Naive thymus-derived CD4-positive, alpha-beta T cell (primary cell): ENCODE results near the gene ARHGAP9. TPM values are rescaled to one million over a fixed set of nuclear protein-coding genes. Genes with fewer than 3 reads are reported as not detected.
A peak's percentile ranks its signal among the peaks of the same experiment; 100 is the strongest.

Experiments
- ATAC-seq: fragments of 150-1000 bp; cut with Tn5 transposase; 2 replicates; pipeline ENCODE4 v1.10.0; 2021; ENCODE audit warnings: mild to moderate bottlenecking, moderate library complexity
- CTCF ChIA-PET: fragments of 350-600 bp; sonication (Branson Sonifier 250); formaldehyde crosslinking; loops from one replicate; lab custom pipeline; 2021; ENCODE audit warnings: antibody characterized with exemption; lab: Charles Lee
- POLR2A ChIA-PET: fragments of 350-600 bp; sonication (Branson Sonifier 250); formaldehyde crosslinking; loops from one replicate; lab custom pipeline; 2021; ENCODE audit warnings: antibody characterized with exemption, inconsistent platforms; lab: Charles Lee
- DNase-seq, 9 donors: peaks; one replicate each; pipeline versions ENCODE4 v3.0.0 to v3.0.0-alpha.2; 2020 to 2022; ENCODE audit warnings: mixed read lengths in 1 of 9
- H3K27ac ChIP-seq: one replicate; pipeline ENCODE4 v1.7.0; 2013; ENCODE audit warnings: mild to moderate bottlenecking, low read depth, low read length, moderate library complexity
- H3K27me3 ChIP-seq, 2 donors: one replicate each; pipeline ENCODE4 v1.7.0; 2013; ENCODE audit warnings: low read length in 2 of 2, mild to moderate bottlenecking in 2 of 2, moderate library complexity in 2 of 2; ENCODE audit not compliant: control insufficient read depth in 2 of 2, insufficient read depth in 2 of 2
- H3K36me3 ChIP-seq, 3 experiments: 1 replicate in 2 of 3; 2 replicates in 1 of 3; pipeline ENCODE4 v1.7.0; 2013; ENCODE audit warnings: low read length in 3 of 3, mild to moderate bottlenecking in 3 of 3, moderate library complexity in 1 of 3; ENCODE audit not compliant: insufficient read depth in 3 of 3, control insufficient read depth in 2 of 3
- H3K4me1 ChIP-seq, 2 donors: one replicate each; pipeline ENCODE4 v1.7.0; 2013; ENCODE audit warnings: low read length in 2 of 2, mild to moderate bottlenecking in 2 of 2, moderate library complexity in 1 of 2; ENCODE audit not compliant: control insufficient read depth in 2 of 2, insufficient read depth in 2 of 2
- H3K4me3 ChIP-seq: 2 replicates; pipeline ENCODE4 v1.7.0; 2013; ENCODE audit warnings: mild to moderate bottlenecking, low read length
- H3K9me3 ChIP-seq, 3 experiments: 1 replicate in 2 of 3; 2 replicates in 1 of 3; pipeline ENCODE4 v1.7.0; 2013; ENCODE audit warnings: low read length in 3 of 3; ENCODE audit not compliant: control insufficient read depth in 2 of 3
- H3K27ac Mint-ChIP-seq, 9 donors: one replicate each; pipeline ENCODE4 v1.8.0; 2020 to 2022; ENCODE audit warnings: mixed read lengths in 9 of 9, mild to moderate bottlenecking in 8 of 9, moderate library complexity in 5 of 9, inconsistent platforms in 2 of 9
- H3K27me3 Mint-ChIP-seq, 5 donors: one replicate each; pipeline ENCODE4 v1.8.0; 2021 to 2022; ENCODE audit warnings: mixed read lengths in 5 of 5, mild to moderate bottlenecking in 1 of 5
- H3K36me3 Mint-ChIP-seq, 5 donors: one replicate each; pipeline ENCODE4 v1.8.0; 2020 to 2022; ENCODE audit warnings: mixed read lengths in 5 of 5, mild to moderate bottlenecking in 3 of 5, inconsistent platforms in 1 of 5
- H3K4me1 Mint-ChIP-seq, 7 donors: one replicate each; pipeline ENCODE4 v1.8.0; 2020 to 2022; ENCODE audit warnings: mixed read lengths in 7 of 7, mild to moderate bottlenecking in 3 of 7, inconsistent platforms in 1 of 7
- H3K4me3 Mint-ChIP-seq, 10 donors: one replicate each; pipeline ENCODE4 v1.8.0; 2020 to 2022; ENCODE audit warnings: mild to moderate bottlenecking in 10 of 10, mixed read lengths in 10 of 10, moderate library complexity in 6 of 10, inconsistent platforms in 2 of 10
- H3K9me3 Mint-ChIP-seq, 11 donors: one replicate each; pipeline ENCODE4 v1.8.0; 2020 to 2022; ENCODE audit warnings: mixed read lengths in 11 of 11, mild to moderate bottlenecking in 4 of 11, inconsistent platforms in 1 of 11, moderate library complexity in 1 of 11
- intact Hi-C, 2 donors: fragments of 100-400 bp; cut with micrococcal nuclease; formaldehyde crosslinking; loops; one replicate each; pipeline ENCODE4 v1.15.1; 2023
- polyA plus RNA-seq, 2 donors: library from polyadenylated mRNA; unstranded; fragments of 300-500 nt; fragmentation: Illumina TruSeq; gene quantifications; one replicate each; pipeline ENCODE4 v1.2.3, GENCODE V29; 2021
- total RNA-seq, 6 experiments: library from RNA in 5 of 6; stranded (reverse) in 5 of 6; gene quantifications; 1 replicate in 5 of 6; 2 replicates in 1 of 6; pipeline ENCODE4 v1.2.3 and lab custom pipeline; 2021 to 2026

ARHGAP9 gene
- total and polyA plus RNA-seq, 7 experiments from 2014 or later = 198 to 366 (median 329) TPM

DNA sequence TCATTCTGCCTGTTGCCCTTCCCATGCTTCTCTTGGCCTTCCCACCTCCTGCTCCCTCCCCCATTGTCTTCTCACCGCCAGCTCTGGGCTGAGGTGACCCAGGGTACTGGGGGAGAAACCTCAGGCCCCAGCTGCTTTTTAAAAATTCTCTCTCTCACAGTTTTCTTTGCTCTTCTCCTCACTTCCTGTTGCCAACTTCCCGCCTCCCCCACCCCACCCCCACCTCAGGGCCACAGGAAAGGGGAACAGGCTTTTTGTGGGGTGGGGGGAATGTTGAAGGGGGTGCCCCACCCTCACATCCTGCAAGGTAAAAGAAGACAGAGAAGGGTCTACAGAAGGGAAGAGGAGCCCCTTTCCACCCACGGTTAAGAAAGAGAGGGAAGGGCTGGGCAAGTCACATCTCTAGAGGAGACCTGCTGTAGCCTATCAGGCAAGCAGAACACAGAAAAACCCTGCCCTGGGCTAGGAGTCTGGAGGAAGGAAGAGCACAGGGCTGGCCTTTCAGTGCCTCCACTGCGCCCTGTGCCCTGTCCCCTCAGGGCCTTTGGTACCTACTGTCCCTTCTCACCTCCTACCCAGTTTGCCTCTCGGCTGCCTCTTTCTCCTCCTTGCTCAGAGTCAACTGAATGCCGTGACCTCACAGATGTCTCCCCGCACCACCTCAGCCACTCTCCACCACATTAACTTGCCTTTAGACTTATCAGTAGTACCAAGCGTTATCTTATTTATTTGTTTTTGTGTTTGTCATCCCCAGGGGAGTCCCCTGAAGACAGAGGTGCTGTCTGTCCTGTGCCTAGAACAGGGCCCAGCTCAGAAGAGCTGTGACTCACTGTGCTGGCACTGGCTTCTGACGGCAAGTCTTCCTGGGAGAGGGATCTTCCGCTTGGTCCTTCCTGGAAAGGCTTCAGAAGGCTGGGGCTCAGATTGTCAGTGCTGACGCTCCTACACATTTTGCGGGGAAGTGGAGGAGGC is 1.7 kb downstream of the ARHGAP9 start:
- peaks cover 56 to 66% of the 10 kb centered on the region in 2 donors for H3K4me1 ChIP-seq
- Mint-ChIP-seq H3K4me1 (peaks cover 61 to 78% (median 71%) of the 10 kb centered on the region in 7 donors), H3K36me3 (peaks cover 6 to 32% (median 20%) of the 10 kb centered on the region in 5 donors), H3K4me3 (peak overlapping the region; percentile 84 to 100 (median 98)), H3K27ac (peak overlapping the region; percentile 97 to 100 (median 100)), H3K27me3 (no peaks in the 10 kb centered on the region), H3K9me3 (peaks cover 0 to 2% (median 0%) of the 10 kb centered on the region in 11 donors)
- DNase-seq = peak in 8 of 9 donors; percentile 49 to 76 (median 69)
- no peaks in the 10 kb centered on the region for H3K9me3 ChIP-seq
- intact Hi-C loops = loop anchor here (1.0 to 5.0 kb wide), 11 partner anchors 9 to 391 kb away; partner anchors contain the start of genes NAB2 (in 2 of the 2), OS9 (in 2 of the 2), CDK4 (in 1 of the 2) and DCTN2 (in 1 of the 2)
- ATAC-seq = peak; percentile 62
- H3K27me3 ChIP-seq = no peaks in the 10 kb centered on the region
- POLR2A ChIA-PET = interaction anchor here (0.5 to 5.9 kb wide), 17 partner anchors 9 to 1548 kb away, joined by 3 to 81 read pairs (median 4); partner anchors contain the start of genes DCTN2, DDIT3, GLI1 and MARS1
- peaks cover 14 to 26% (median 20%) of the 10 kb centered on the region in 3 experiments for H3K36me3 ChIP-seq
- peak overlapping the region; percentile 94 for H3K27ac ChIP-seq
- peak overlapping the region; percentile 95 for H3K4me3 ChIP-seq
- CTCF ChIA-PET = interaction anchor here (0.9 to 9.6 kb wide), 11 partner anchors 8 to 234 kb away, joined by 3 to 101 read pairs (median 4); partner anchors contain the start of genes GLI1 and INHBE

DNA sequence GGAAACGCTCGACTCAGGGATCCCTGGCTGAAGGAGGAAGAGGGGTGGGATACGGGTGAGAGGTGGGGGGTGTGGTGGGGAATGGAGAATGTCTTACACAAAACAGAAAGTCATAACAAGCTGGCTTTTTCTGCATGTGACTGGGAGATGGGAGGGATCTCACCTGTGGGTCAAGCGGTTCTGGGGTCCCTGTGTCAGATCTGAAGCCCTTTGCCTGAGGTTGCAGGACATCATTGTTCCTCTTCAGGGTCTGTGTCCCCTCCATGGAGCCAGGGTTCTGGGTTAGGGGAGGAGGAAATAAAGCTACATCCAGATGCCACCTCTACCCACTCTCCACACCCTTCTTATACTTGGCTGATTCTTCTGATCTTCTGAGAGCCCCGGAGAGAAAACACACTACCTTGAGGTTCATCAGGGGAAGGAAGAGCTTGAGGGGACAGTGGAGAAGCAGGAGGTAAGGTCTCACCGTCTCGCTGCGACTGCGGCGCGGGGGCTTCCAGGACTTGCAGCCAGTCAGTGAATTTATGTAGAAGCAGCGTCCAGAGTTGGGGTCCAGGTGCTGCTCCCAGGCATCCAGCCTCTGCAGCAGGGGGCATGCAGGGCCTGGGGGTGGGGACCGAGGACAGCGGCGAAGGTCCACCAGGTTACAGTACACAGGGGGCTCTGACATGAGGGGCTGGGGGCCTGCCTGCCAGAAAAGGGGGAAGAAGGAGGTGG is 2.5 kb downstream of the ARHGAP9 start:
- H3K4me3 Mint-ChIP-seq = peak overlapping the region; percentile 84 to 100 (median 98)
- H3K27me3 Mint-ChIP-seq = no peaks in the 10 kb centered on the region
- H3K9me3 Mint-ChIP-seq = peaks cover 0 to 2% (median 0%) of the 10 kb centered on the region in 11 donors
- CTCF ChIA-PET = interaction anchor here (0.5 to 9.6 kb wide), 13 partner anchors 9 to 233 kb away, joined by 3 to 101 read pairs (median 4); partner anchors contain the start of genes GLI1 and INHBE
- H3K9me3 ChIP-seq = no peaks in the 10 kb centered on the region
- no peak for ATAC-seq
- peak in 7 of 9 donors; percentile 42 to 62 (median 54) for DNase-seq
- H3K27ac ChIP-seq = peak overlapping the region; percentile 94
- intact Hi-C loops = loop anchor here (1.0 to 5.0 kb wide), 8 partner anchors 14 to 390 kb away; partner anchors contain the start of genes NAB2 (in 2 of the 2), OS9 (in 2 of the 2), CDK4 (in 1 of the 2) and DCTN2 (in 1 of the 2)
- no peaks in the 10 kb centered on the region for H3K27me3 ChIP-seq
- peaks cover 67 to 85% (median 77%) of the 10 kb centered on the region in 7 donors for H3K4me1 Mint-ChIP-seq
- POLR2A ChIA-PET = interaction anchor here (0.5 to 5.9 kb wide), 15 partner anchors 11 to 1547 kb away, joined by 3 to 81 read pairs (median 5); partner anchors contain the start of genes DCTN2, DDIT3, GLI1 and MARS1
- H3K36me3 Mint-ChIP-seq = peaks cover 6 to 36% (median 28%) of the 10 kb centered on the region in 5 donors
- peak overlapping the region; percentile 95 for H3K4me3 ChIP-seq
- peak overlapping the region; percentile 97 to 100 (median 100) for H3K27ac Mint-ChIP-seq
- H3K36me3 ChIP-seq = peaks cover 21 to 35% (median 28%) of the 10 kb centered on the region in 3 experiments
- H3K4me1 ChIP-seq = peaks cover 62 to 70% of the 10 kb centered on the region in 2 donors

DNA sequence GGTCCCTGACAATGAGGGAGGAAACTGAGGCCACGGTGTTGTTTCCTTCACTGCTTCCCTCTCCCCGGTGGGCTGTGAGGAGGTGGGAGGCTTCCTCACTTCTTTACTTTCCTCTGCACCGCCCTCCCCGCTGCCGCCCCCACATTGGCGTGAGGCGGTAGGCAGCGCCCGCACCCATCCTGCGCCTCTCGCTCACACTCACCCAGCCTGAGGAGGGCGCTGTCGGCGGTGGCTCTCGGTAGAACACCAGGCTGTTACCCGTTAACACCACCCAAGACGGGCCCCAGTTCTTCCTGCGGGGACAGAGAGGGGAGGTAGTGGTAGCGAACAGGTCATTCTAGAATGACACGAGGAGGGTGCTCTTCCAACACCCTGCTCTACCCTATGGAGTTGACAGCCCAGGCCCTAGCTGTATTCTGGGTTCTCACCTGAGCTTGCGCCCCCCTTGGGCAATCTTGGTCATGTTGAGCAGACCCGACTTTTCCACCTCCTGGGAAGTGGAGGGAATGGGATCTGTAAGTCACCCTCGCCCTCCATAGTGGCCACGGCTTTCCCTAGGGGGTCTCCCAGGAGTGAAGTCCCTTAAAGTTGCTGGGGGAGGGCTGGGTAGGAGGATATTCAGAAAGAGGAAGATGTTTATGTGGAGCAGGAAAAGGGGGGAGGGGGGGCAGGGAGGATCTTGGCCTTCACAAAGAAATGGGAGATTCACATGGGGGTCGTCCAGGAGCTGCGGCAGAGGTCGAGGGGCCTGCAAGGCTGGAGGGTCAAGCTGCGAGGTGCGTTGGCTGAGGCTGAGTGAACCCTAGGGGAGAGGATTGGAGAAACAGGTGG is 3.3 kb downstream of the ARHGAP9 start:
- Mint-ChIP-seq H3K36me3 (peaks cover 6 to 36% (median 28%) of the 10 kb centered on the region in 5 donors), H3K27ac (peak overlapping the region; percentile 97 to 100 (median 100)), H3K4me3 (peak overlapping the region; percentile 84 to 100 (median 98)), H3K4me1 (peaks cover 66 to 85% (median 76%) of the 10 kb centered on the region in 7 donors), H3K27me3 (no peaks in the 10 kb centered on the region), H3K9me3 (peaks cover 0 to 2% (median 0%) of the 10 kb centered on the region in 11 donors)
- Histone ChIP-seq H3K27ac (peak overlapping the region; percentile 94), H3K9me3 (no peaks in the 10 kb centered on the region), H3K36me3 (peaks cover 23 to 43% (median 34%) of the 10 kb centered on the region in 3 experiments), H3K27me3 (no peaks in the 10 kb centered on the region), H3K4me3 (peak overlapping the region; percentile 95), H3K4me1 (peaks cover 59 to 70% of the 10 kb centered on the region in 2 donors)
- CTCF ChIA-PET = interaction anchor here (0.5 to 9.6 kb wide), 12 partner anchors 9 to 233 kb away, joined by 3 to 101 read pairs (median 4); partner anchors contain the start of genes GLI1 and INHBE
- POLR2A ChIA-PET = interaction anchor here (0.6 to 5.9 kb wide), 11 partner anchors 10 to 115 kb away, joined by 3 to 81 read pairs (median 6); partner anchors contain the start of genes DDIT3, GLI1, MARS1 and MBD6
- intact Hi-C loops = loop anchor here (2.0 to 5.0 kb wide), 5 partner anchors 14 to 389 kb away; partner anchors contain the start of genes NAB2 (in 2 of the 2), OS9 (in 2 of the 2) and CDK4 (in 1 of the 2)
- ATAC-seq (peak; percentile 53), DNase-seq (peak; percentile 58 to 85 (median 70))

DNA sequence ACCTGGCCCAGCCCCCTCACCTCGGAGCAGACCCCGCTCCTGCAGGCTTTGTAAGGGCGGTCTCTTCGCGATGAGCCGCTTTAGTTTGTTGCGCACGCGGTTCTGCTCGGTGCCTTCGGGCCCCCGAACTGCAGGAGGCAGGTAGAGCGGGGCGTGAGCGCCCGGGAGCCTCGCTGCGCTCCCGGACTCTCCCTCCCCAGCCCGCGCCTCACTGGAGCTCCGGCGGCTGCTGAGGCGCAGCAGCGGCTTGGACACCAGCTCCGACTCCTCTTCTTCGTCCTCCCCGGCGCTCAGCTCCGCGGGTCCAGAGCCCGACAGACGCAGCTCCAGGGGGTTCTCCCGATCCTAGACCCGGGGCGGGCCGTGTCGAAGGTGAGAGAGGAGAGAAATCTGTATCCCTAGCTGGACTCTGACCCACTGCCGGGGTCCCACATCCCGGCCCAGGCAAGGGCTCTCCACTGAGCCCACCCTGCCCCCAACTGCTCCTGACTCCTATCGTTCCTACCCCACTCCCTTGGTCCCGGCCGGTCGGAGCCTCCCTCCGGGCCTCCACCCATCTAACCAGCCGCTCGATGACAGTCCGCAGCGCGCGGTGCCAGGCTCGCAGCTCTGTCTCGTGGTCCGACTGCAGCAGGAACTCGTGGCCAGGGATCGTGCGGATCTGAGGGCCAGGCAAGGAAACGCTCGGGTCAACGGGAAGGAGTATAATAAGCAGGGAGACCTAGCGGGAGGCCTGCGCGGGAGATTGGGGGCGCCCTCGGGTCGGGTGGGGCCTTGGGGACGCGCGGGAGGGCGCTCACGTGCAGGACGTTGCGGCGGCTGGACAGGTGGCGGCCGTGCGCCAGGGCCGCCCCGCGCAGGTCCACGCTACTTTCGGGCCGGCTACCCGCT is 4.2 kb downstream of the ARHGAP9 start:
- peak overlapping the region; percentile 95 for H3K4me3 ChIP-seq
- peaks cover 23 to 51% (median 41%) of the 10 kb centered on the region in 3 experiments for H3K36me3 ChIP-seq
- H3K27ac Mint-ChIP-seq = peak overlapping the region in 8 of 9 donors; percentile 30 to 100 (median 100)
- ChIA-PET CTCF (interaction anchor here (1.4 to 9.6 kb wide), 6 partner anchors 10 to 49 kb away, joined by 4 to 101 read pairs (median 9); partner anchors contain the start of gene GLI1), POLR2A (interaction anchor here (0.6 to 5.9 kb wide), 9 partner anchors 9 to 45 kb away, joined by 3 to 81 read pairs (median 7); partner anchors contain the start of genes DDIT3 and GLI1)
- H3K4me1 Mint-ChIP-seq = peaks cover 57 to 82% (median 68%) of the 10 kb centered on the region in 7 donors
- no peaks in the 10 kb centered on the region for H3K27me3 ChIP-seq
- peaks cover 6 to 40% (median 28%) of the 10 kb centered on the region in 5 donors for H3K36me3 Mint-ChIP-seq
- H3K27me3 Mint-ChIP-seq = no peaks in the 10 kb centered on the region
- no peak for DNase-seq
- H3K9me3 ChIP-seq = no peaks in the 10 kb centered on the region
- peak overlapping the region; percentile 84 to 100 (median 98) for H3K4me3 Mint-ChIP-seq
- peak overlapping the region; percentile 94 for H3K27ac ChIP-seq
- no peak for ATAC-seq
- H3K4me1 ChIP-seq = peaks cover 51 to 68% of the 10 kb centered on the region in 2 donors
- intact Hi-C loops = loop anchor here (2.0 to 5.0 kb wide), 5 partner anchors 15 to 388 kb away; partner anchors contain the start of genes NAB2 (in 2 of the 2), OS9 (in 2 of the 2) and CDK4 (in 1 of the 2)
- no peaks in the 10 kb centered on the region for H3K9me3 Mint-ChIP-seq
